Prostate gland (tissue), 2 donors: ENCODE measurements around the gene FAXDC2. TPM values are rescaled to one million over a fixed set of nuclear protein-coding genes. Genes with fewer than 3 reads are reported as not detected.
A peak's percentile ranks its signal among the peaks of the same experiment; 100 is the strongest.

Source experiments
- DNase-seq: peaks from one replicate; pipeline ENCODE4 v3.0.0-alpha.2; 2019; ENCODE audit warnings: low spot score
- H3K27ac ChIP-seq, 2 donors: fragments of 200-600 bp; sonication (generic); 2 replicates each; pipeline ENCODE4 v1.5.1; 2017 to 2019
- H3K27me3 ChIP-seq: fragments of 200-600 bp; sonication (generic); replicated peaks from 2 replicates; pipeline ENCODE4 v1.5.1; 2019; ENCODE audit not compliant: insufficient read depth
- H3K36me3 ChIP-seq, 2 donors: fragments of 200-600 bp; sonication (generic); 1 replicate in 1 of 2; 2 replicates in 1 of 2; pipeline versions ENCODE4 v1.5.1 to v1.8.1; 2017 to 2019
- H3K4me1 ChIP-seq: fragments of 200-600 bp; sonication (generic); replicated peaks from 2 replicates; pipeline ENCODE4 v1.5.1; 2019
- H3K4me3 ChIP-seq, 2 donors: fragments of 200-600 bp; sonication (generic); 2 replicates each; pipeline ENCODE4 v1.5.1; 2017 to 2019
- H3K9me3 ChIP-seq: fragments of 200-600 bp; sonication (generic); 2 replicates; pipeline ENCODE4 v1.5.1; 2017
- POLR2A ChIP-seq: fragments of 450-650 bp; IDR thresholded peaks from one replicate; pipeline ENCODE4 v1.6.1; 2016; ENCODE audit warnings: antibody characterized with exemption, mild to moderate bottlenecking
- POLR2AphosphoS5 ChIP-seq: sonication (generic); formaldehyde crosslinking; IDR thresholded peaks from one replicate; pipeline ENCODE4 v1.6.1; 2017; ENCODE audit warnings: antibody characterized with exemption
- WGBS: methylation state at CpG from one replicate; pipeline ENCODE4 v1.1.5; 2018; 5-methylcytosine and 5-hydroxymethylcytosine counted together
- intact Hi-C: fragments of 100-400 bp; cut with DNase I; formaldehyde crosslinking; loops from one replicate; pipeline ENCODE4 v1.14.2; 2022
- total RNA-seq, 2 donors: library from RNA; depleted of rRNA; stranded (reverse); fragments of >200 nt; gene quantifications; one replicate each; pipeline ENCODE4 v1.1.0, GENCODE V29; 2016
- TF ChIP-seq, protein P1 (sequence below), 4 experiments: fragments of 200-600 bp in 2 of 4; fragments of 450-650 bp in 2 of 4; sonication (generic) in 2 of 4; IDR thresholded peaks; 1 replicate in 3 of 4; 2 replicates in 1 of 4; pipeline ENCODE4 v1.5.1; 2016 to 2019; ENCODE audit warnings: antibody characterized with exemption in 4 of 4, mild to moderate bottlenecking in 2 of 4, moderate library complexity in 2 of 4

FAXDC2 gene, protein sequence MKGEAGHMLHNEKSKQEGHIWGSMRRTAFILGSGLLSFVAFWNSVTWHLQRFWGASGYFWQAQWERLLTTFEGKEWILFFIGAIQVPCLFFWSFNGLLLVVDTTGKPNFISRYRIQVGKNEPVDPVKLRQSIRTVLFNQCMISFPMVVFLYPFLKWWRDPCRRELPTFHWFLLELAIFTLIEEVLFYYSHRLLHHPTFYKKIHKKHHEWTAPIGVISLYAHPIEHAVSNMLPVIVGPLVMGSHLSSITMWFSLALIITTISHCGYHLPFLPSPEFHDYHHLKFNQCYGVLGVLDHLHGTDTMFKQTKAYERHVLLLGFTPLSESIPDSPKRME
- 10 to 100 TPM; 35.3 to 81.7 TPM for total RNA-seq

DNA sequence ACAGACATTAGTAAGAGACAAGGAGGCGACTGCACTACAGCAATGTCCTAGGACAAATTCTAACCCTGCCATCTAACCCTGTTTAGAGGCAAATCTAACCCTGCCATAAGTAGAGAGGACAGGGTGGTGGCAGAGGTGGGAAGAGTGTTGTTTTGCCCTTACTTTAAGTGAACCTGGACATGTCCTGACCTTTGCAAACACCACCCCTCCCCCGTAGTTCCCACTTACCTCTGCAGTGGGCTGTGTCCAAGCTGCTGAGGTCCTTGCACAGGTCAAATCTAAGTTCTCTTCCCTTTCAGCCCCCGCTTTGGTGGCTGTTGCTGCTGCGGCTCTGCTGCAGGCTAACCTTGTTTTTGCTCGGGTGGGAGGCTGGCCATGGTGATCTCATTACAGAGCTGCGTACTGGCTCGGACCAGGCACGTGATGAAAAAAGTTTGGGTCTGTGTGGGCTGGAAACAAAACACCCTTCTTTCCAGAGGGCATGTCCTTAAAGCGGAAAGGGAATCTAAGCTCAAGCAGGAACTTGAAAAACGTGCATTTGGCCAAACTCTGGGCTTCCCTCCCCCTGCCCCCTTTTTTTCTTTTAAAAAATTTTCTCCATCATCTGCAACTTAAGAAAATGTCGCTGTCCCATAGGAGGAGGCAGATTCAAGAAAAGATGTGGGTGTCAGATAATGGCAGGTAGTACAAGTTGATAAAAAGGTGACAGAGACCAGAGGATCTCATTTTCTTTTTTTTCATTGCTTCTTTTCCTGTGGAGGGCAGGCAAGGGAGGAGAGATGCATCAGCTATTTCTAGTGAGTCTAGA lies at the start of gene FAXDC2:
FAXDC2 (minus strand) TSS at position 349 of the 808 bp plus-strand sequence. CDS start 12,425 bp downstream, outside the sequence.
- TF ChIP-seq, protein P1, sequence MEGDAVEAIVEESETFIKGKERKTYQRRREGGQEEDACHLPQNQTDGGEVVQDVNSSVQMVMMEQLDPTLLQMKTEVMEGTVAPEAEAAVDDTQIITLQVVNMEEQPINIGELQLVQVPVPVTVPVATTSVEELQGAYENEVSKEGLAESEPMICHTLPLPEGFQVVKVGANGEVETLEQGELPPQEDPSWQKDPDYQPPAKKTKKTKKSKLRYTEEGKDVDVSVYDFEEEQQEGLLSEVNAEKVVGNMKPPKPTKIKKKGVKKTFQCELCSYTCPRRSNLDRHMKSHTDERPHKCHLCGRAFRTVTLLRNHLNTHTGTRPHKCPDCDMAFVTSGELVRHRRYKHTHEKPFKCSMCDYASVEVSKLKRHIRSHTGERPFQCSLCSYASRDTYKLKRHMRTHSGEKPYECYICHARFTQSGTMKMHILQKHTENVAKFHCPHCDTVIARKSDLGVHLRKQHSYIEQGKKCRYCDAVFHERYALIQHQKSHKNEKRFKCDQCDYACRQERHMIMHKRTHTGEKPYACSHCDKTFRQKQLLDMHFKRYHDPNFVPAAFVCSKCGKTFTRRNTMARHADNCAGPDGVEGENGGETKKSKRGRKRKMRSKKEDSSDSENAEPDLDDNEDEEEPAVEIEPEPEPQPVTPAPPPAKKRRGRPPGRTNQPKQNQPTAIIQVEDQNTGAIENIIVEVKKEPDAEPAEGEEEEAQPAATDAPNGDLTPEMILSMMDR (IDR thresholded peaks at IDR 0.05): no peak
- TF ChIP-seq POLR2A (peak; percentile 51), POLR2AphosphoS5 (peak; percentile 78)
- 7% methylated on average over 11 of the region's 11 CpGs for WGBS
- peak; percentile 71 for DNase-seq
- Histone ChIP-seq H3K9me3 (no peaks in the 10 kb centered on the region), H3K27me3 (no peaks in the 10 kb centered on the region), H3K4me1 (no peaks in the 10 kb centered on the region), H3K27ac (peak within 1 kb of the TSS; percentile 73 to 79), H3K4me3 (peak within 1 kb of the TSS; percentile 36 to 38), H3K36me3 (no peaks in the 10 kb centered on the region)
- intact Hi-C loops: loop anchor here (10.0 kb wide), 1 partner anchor 166 kb away; no protein-coding TSS in a partner anchor

- WGBS: 89% methylated on average over 1 of the region's 1 CpG
Observed at GRCh38 chr5:154900066-154900465, 49.7 kb upstream of the FAXDC2 start.

DNA sequence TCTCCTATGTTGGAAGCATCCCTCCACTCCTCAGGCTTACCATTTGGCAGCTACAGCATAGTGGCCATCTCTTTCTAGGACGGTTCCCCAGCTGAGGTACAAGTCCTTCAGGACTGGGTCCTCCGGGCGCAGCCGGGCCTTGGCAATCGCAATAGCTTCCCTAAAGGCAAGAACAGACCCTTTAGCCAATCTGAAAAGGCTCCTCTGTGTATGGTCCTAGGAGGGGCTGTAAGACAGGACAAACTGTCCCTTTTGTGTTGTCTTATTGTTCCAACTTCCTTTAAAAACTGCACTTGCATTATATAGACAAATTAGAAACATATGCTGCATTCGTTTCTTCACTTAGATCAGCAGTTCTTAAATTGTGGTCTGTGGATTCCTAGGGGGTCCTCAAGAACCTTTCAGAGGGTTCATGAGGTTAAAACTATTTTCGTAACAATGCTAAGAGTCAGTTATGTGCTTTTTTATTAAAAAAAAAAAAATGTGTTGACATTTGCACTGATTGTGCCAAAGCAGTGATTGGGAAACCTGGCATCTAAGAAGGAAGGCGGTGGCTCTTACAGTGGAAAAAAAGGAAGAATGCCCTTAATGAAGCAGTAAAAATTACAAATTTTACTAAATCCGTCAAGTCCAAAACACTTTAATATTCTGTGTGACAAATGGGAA lies 48.9 kb upstream of the FAXDC2 start:
- Histone ChIP-seq H3K4me1 (no peaks in the 10 kb centered on the region), H3K9me3 (no peaks in the 10 kb centered on the region), H3K27ac (peak overlapping the region; percentile 48 to 51), H3K27me3 (no peaks in the 10 kb centered on the region), H3K36me3 (peaks cover 0 to 7% of the 10 kb centered on the region in 2 donors), H3K4me3 (no peak overlapping the region)
- DNase-seq: peak; percentile 17
- WGBS: 70% methylated on average over 9 of the region's 9 CpGs
- intact Hi-C loops: no loop called here
- TF ChIP-seq, protein P1 (IDR thresholded peaks at IDR 0.05): no peak
- TF ChIP-seq POLR2A (no peak), POLR2AphosphoS5 (no peak)

More at GRCh38 chr5:154900066-154900465, 49.7 kb upstream of the FAXDC2 start:
- TF ChIP-seq POLR2A (no peak), POLR2AphosphoS5 (no peak)
- TF ChIP-seq, protein P1 (IDR thresholded peaks at IDR 0.05): no peak
- DNase-seq: no peak
- H3K4me1 ChIP-seq: no peaks in the 10 kb centered on the region
- H3K27me3 ChIP-seq: no peaks in the 10 kb centered on the region
- H3K9me3 ChIP-seq: no peaks in the 10 kb centered on the region
- no peak overlapping the region for H3K4me3 ChIP-seq
- peaks cover 0 to 7% of the 10 kb centered on the region in 2 donors for H3K36me3 ChIP-seq
- peak overlapping the region in 1 of 2 donors; percentile 18 for H3K27ac ChIP-seq
- intact Hi-C loops: no loop called here

GRCh38 chr5:154898210-154898609 lies 47.8 kb upstream of the FAXDC2 start:
- TF ChIP-seq, protein P1 (IDR thresholded peaks at IDR 0.05): no peak
- TF ChIP-seq POLR2A: no peak
- no peak for TF ChIP-seq POLR2AphosphoS5
- H3K36me3 ChIP-seq: peaks cover 0 to 7% of the 10 kb centered on the region in 2 donors
- H3K9me3 ChIP-seq: no peaks in the 10 kb centered on the region
- no peaks in the 10 kb centered on the region for H3K4me1 ChIP-seq
- no peak overlapping the region for H3K4me3 ChIP-seq
- DNase-seq: no peak
- WGBS: 89% methylated on average over 4 of the region's 4 CpGs
- H3K27me3 ChIP-seq: no peaks in the 10 kb centered on the region
- no peak overlapping the region for H3K27ac ChIP-seq
- intact Hi-C loops: no loop called here
